ENCODE results near the gene TMEM35B.

DNA sequence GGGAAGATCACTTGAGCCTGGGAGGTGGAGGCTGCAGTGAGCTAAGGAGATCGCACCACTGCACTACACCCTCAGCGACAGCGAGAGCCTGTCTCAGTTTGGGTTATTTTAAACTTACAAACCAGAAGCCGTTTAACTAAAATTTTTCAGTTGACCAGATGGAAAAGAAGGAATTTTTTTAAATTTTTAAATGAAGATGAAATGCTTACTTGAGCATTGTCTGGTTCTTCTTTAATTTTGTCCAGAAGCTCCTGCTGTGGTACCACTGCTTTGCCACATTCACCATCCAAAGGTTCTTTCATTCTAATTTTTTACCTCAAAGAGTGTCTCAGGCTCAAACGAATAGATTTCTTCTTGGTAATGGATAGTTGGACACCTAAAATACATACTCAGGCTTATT is 45.2 kb upstream of the TMEM35B start:
- TF ChIP-seq CTCF (IDR thresholded peaks at IDR 0.05) (no peak), REST (IDR thresholded peaks at IDR 0.05; ENCODE audit: insufficient read depth in 1 of 2, low read depth in 2 of 2, low read length in 1 of 2) (no peak)
